RPMI8226 (cell line): ENCODE data around the gene MRPL50.

ENCODE experiments used
- DNase-seq: peaks from one replicate; pipeline ENCODE4 v3.0.0-alpha.2; 2015

MRPL50 gene

DNA sequence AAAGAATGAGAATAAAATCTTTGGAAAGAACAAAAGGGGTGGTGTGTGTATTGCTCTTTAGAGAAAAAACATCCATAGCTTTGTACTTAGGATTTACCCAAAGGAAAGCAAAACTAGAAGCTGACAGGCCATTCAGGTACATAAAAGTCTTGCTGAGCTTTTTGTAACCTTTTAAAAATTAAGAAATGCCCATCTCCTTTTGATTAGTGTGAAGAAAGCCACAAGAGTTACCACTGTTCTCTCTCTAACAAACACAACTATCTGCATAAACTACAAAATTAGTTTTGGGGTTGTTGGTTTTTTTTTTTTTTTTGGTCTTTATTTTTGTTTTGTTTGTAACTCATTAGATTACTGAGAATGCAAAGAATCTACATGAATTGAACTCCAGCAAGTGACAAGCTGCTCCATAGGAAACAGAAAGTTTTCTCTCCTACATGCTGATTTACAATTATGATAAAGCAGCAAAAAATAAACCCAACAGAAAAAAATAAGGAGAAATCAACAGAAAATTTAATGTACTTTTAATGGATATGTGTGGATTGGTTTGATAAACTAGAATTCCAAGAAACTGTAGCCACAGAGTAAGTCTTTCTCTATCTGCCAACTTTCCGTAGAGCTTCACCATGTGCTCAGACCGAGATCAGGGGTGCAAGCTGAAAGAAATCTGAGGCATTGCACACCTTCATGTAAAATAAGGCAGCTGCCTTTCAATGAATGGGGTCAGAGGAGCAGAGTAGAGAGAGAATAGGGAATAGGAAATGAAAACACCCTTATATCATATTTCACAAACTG is 25.9 kb downstream of the MRPL50 start:
- no peak for DNase-seq

DNA sequence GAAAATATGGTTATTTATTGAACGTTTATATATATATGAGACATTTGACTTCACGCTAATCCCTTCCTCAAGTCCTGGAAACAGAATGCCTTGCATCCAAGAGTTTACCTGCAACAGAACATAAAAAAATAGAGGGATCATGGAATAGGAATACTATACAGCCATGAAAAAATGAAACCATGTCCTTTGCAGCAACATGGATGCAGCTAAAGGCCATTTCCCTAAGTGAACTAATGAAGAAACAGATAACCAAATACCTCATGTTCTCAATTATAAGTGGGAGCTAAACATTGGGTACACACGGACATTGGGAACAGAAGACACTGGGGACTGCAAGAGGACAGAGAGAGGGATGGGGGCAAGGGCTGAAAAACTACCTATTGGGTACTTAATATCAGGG is 26.6 kb downstream of the MRPL50 start:
- no peak for DNase-seq

DNA sequence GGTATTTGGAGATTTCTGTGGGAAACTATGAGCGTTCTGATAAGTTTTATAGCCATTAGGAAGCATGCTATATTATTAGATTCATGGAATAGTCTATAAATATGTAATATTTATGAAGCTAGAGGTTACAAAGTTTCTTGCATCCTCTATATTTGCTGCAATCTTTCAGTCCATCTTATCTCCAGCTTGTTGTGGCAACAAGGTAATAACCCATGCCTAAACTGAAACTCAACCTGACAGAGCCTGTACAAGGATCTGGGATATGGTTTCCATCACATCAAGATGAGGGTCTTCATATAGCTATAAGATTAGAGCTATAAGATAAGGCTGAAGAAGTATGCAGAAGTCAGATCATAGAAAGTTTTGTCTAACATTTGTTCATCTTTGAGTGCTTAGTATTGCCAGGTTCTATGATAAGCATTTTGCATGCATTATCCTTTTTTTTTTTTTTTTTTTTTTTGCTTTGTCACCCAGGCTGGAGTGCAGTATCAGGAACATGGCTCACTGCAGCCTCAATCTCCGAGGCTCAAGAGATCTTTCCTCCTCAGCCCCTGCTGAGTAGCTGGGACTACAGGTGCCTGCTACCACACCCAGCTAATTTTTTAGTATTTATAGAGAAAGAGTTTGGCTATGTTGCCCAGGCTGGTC is 28.4 kb downstream of the MRPL50 start:
- no peak for DNase-seq

DNA sequence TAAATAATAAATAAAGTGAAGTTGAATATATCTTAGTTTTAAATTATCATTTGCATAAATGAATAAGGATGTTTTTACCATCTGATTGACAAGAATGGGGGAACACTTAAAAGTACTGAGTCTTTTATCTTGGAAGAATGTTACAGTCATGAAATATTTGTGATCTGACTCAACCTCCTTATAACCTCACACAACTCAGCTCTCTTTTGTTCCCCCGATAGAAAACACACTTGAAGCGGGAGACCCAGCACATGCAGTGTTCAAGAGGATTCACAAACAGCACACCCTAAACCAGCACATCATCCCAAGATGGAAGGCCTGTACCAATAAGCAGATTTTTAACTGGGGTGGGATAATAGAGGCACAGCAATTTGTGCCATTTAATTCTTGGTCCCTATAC is 29.1 kb downstream of the MRPL50 start:
- DNase-seq, result no peak

DNA sequence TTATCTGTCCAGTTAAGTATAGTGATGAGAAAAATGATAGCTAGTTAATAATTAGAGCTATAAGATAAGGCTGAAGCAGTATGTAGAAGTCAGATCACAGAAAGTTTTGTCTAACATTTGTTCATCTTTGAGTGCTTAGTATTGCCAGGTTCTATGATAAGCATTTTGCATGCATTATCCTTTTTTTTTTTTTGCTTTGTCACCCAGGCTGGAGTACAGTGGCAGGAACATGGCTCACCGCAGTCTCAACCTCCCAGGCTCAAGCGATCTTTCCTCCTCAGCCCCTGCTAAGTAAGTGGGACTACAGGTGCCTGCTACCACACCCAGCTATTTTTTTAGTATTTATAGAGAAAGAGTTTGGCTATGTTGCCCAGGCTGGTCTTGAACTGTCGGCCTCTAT is 31.1 kb downstream of the MRPL50 start:
- DNase-seq, result no peak

DNA sequence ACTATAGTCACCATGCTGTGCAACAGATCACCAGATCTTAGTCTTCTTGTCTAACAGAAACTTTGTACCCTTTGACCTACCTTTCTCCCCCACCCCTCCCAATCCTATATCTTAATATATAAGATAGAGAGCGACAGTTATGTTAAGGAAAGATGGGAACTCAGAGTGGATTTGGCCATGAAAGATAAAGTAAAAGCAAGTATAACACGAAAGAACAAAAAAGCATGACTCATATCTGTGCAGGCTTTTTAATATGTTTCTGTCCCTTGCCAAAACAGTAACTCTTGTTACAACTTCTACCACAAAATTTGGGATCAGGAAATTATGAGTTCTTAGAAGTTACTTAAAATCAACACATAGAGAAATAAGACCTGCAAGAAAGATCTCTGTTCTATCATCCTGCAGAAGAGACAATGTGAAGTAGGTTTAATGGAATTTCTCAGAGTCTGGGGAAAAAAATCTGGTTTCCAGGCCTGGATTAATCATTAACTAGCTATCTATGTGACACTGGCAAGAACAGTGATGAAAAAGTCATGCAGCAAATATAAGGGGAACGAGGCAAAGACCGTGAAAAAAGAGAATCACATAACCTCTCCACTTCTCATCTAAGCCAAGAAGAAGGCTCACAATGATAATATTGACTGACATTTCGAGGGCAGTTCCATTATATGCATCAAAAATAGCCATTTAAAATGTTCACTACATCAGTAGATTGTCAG is 32.2 kb downstream of the MRPL50 start:
- no peak for DNase-seq

DNA sequence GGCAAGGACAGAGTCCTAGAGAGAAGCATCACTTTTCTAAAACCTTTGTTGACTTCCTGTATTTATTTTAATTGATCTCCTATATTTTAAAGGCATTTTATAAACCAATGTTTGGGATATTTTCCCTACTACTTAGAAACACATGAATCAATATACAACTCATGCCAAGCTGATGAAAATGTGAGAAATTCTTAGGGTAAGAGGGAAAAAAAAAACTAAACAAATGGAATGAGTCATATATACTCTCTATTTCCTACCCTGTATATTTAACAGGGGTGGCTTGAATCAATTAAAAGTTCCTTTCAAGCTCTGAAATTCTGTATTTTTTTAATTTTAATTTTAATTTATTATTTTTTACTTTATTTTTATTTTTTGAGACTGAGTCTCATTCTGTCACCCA is 33.2 kb downstream of the MRPL50 start:
- DNase-seq, result no peak

DNA sequence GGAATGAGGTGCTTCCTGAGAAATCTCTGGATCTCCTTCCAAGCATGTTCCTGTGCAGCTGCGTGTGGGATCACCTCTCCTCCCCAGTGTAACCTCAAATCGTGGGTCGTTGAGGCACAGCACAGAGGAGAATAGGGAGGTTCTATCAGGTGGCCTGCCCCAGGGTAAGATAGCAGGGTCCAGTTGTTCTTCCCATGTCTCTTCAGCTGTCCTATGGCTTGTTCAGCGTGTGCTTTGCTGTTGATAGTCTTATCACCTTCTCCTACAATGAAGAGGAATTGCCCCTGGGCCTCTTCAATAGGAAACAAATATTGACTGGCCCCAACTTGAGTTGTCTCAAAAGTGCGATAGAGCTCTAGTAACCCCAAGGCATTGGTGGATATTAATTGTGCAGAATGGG is 36.0 kb downstream of the MRPL50 start:
- DNase-seq, result no peak

DNA sequence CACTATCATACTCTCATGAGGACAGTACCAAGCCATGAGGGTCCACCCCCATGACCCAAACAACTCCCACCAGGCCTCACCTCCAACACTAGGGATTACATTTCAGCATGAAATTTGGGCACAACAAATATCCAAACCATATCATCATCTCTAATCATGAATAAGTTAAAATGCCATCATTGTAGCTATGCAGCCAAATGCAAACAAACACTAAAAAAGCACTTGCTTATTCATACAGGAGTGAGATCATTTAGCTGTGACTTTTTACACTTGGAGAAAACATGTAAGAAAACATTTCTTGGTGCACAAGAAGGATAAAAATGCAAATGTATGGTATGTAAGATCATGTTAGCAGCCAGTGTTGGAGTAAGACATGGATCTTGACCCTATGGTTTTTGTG is 37.8 kb downstream of the MRPL50 start:
- no peak for DNase-seq

DNA sequence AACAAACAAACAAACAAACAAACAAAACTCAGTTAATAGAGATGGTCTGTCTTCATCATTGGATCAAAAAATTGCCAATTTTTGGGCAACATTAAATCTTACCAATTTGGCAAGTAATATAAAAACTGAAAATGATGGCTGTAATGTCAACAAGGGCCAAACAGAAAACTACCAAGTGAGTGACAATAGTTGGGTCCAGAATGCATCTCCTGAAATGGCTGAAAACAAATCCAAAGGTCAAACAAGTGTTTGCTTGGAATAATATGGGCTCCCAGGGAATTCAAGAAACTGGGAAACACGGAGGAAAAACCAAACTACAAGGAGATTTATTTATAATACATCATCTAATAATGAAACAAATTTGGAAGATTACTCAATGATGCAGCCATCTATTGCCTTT is 38.7 kb downstream of the MRPL50 start:
- no peak for DNase-seq

DNA sequence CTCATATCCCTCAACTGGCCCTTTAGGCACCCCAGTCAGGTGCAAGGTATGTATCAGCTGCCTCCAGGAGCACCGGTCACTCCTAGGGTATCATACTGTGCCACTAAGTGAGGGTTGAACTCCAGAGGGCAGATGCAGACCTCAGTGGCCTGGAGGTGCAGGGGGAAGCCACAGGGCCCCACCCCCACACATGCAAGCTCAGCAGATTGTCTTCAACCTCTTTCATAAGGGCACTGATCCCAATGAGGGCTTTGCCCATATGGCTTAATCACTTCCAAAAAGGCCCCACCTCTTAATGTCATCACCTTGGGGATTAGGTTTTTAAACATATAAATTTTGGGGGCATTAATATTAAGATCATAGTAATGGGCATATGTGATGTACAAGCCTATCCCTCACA is 41.8 kb downstream of the MRPL50 start:
- no peak for DNase-seq

DNA sequence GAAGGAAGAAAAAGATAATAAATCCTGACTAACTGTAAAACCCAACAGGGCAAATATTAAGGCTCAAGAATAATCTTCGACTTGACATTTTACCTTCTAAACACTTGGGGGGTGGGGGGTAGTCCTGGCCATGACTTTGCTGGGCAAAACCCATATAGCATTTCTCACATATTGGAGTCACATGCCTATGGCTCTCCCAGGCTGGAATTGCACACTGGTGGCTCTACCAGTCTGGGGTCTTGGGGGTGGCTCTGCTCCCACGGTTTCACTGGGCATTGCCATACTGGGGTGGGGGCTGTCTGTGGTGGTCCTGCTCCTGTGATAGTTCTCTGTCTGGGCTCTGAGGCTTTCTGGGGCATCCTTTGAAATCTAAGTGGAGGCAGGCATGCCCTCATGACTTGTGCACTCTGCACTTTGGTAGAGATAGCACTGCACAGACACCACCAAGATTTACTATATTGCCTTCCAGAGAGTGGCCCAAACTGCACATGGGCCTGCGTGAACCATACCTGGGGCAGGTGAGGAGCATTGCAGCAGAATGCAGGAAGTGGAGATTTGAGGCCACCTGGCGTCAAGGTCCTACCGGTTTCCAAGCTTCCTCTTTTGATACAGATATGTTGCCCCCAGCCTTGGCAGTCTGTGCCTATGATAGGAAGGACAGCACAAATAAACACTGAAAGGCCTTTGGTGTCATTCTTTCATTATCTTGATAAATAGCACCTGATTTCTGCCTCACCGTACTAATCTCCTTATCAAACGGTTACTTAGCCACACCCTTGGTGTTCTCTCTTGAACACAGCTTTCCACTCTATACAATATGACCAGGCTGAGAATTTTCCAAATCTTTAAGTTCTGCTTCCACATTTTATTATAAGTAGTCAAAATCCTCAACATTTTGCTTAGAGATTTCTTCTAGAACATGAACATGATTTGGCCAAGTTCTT is 43.4 kb downstream of the MRPL50 start:
- DNase-seq, result no peak

DNA sequence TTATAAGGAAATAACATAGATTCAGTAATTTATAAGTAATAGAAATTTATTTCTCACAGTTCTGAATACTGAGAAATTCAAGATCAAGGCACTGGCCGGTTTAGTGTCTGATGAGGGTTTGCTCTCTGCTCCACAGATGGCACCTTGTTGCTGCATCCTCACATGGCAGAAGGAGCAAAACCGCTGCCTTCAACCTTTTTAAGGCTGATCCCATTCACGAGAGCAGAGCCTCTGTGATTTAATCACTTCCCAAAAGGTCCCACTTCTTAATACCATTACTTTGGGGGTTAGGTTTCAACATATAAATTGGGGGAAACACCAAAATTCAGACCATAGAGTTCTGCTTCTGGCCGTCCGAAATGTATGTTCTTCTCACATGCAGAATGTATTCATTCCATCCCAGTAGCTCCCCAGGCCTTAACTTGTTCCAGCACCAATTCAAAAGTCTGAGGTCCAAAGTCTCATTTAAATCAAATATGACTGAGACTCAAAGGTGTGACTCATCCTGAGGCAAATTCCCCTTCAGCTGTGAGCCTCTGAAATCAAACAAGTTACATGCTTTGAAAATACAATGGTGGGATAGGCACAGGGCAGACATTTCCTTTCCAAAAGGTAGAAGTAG is 44.2 kb downstream of the MRPL50 start:
- DNase-seq, result no peak

DNA sequence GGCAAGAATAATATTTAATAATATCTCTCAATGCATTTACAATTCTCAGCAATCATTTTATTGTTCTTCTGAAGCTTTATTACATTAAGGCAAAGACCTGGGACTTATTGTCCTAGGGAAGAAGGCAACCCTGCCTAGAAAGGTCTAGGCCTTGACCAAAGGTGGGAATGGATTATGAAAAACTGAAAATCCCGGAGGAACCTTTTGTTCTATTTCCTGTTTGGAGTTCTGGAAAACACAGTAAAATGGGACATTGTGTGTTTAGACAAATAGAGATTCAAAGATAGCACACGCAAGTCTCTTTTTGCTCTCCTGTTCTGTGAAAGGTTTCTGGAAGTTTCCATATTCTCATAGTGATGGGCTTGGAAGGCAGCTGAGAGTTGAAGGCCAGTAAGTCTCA is 44.7 kb downstream of the MRPL50 start:
- no peak for DNase-seq

DNA sequence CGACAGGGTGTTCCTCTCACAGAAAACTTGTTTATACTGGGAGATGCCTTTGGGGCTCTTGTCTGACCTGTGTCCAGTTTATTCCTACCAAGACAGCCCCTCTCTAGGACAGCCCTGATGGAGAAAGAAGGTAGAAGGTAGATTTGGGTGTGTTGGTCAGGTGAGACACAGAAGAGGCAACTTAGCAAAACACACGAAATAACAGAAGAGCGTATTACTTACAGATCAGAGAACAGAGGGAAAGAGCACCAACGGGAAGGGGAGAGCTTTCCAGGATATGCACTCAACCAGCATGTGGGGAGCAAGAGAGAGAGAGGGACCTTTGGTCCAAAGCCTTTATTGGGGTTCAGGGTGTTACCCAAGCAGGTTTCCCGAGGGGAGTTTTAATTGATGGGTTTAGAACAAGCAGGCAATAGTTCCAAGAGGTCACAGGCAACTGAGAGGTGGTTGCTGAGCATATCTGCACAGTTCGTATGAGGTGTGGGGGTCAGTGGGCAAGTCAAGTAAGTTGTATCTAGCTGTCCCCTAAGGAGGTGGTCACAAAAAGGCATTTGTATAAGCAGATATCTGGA is 45.4 kb downstream of the MRPL50 start:
- no peak for DNase-seq

DNA sequence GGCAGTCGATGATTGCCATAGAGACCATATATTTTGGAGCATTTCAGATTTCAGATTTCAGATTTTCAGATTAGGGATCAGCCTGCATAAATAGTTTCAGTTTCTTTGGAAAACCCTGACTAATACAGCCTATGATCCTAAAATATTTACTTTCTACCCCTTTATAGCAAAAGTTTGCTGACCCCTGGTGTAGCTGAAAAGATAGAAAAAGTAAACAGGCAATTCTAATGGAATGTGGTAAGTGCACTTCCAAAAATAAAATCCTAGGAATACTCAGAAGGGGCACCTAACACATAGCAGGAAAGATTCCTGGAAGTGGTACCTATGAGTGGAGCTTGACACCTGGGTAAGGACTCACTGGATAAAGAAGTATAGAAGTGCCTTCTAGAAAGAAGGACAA is 48.1 kb downstream of the MRPL50 start:
- DNase-seq, result no peak

DNA sequence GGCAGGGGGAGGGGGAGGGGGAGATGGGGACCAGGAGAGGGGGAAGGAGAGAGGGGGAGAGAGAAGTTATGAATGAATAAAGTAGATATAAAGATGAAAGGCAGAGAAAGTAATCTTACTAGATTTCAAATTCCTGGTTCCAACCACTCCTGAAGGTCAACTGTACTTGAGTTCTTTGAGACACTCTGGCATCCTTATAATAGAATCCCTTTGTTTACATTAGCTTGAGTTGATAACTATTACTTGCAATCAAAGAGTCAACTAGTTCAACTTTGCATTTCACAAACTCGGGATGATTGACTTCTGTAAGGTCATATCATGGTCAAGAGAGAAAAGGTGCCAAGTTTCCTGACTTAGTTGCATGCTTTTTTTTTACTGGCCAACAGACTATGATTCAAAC is 55.8 kb downstream of the MRPL50 start:
- DNase-seq, result no peak

DNA sequence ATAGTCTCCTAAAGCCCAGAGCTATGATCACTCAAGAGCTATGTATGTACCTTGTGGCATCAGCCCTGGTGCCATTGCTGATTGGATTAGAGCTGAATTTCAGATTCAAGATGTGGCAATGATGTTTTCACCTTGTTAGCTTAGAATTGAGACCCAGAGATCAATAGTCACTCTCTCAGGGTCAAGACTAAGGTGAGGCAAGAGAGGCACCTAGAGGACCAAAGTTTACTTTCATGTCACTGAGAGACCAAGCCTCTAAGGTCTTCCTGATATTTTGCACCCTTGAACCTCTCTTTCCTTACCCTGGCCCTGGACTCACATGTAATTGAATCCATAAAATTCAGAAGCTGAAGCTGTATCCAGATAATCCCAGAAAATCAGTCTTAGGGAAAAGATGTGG is 56.5 kb downstream of the MRPL50 start:
- no peak for DNase-seq
